Esophagus muscularis mucosa (tissue), 3 donors: Measurements from ENCODE around the gene CFI.

Experiments
- POLR2A ChIP-seq: fragments of 450-650 bp; IDR thresholded peaks from one replicate; pipeline ENCODE4 v1.6.1; 2017; ENCODE audit warnings: antibody characterized with exemption, moderate library complexity, mild to moderate bottlenecking, low read depth
- POLR2AphosphoS5 ChIP-seq, 2 donors: sonication (generic); formaldehyde crosslinking; IDR thresholded peaks; one replicate each; pipeline ENCODE4 v1.6.1; 2017; ENCODE audit warnings: antibody characterized with exemption in 2 of 2
- TF ChIP-seq, protein P1 (sequence below), 3 experiments: fragments of 200-600 bp in 2 of 3; fragments of 450-650 bp in 1 of 3; sonication (generic) in 2 of 3; IDR thresholded peaks; one replicate each; pipeline ENCODE4 v1.5.1; 2017 to 2019; ENCODE audit warnings: antibody characterized with exemption in 3 of 3, mild to moderate bottlenecking in 2 of 3, moderate library complexity in 1 of 3

DNA sequence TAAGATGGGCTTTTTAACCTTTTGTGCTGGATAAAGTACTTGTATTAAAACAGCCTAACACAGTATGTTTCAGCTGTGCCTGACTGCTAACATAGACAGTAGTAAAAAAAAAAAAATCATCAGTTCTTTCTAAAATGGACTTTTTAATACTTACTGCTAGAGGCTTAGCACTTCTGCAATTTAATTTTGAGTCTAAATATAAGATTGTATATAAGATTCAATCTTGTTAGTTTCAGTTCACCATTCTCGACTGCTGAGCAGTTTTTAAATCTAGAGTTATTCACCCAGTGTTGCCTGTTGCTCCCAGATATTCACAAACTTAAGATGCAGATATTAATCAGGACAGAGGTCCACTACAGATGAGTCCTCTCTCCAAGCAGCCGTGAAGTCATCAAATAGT lies 78.7 kb downstream of the CFI start:
- no peak for TF ChIP-seq POLR2AphosphoS5 (IDR thresholded peaks at IDR 0.05)
- TF ChIP-seq, protein P1, sequence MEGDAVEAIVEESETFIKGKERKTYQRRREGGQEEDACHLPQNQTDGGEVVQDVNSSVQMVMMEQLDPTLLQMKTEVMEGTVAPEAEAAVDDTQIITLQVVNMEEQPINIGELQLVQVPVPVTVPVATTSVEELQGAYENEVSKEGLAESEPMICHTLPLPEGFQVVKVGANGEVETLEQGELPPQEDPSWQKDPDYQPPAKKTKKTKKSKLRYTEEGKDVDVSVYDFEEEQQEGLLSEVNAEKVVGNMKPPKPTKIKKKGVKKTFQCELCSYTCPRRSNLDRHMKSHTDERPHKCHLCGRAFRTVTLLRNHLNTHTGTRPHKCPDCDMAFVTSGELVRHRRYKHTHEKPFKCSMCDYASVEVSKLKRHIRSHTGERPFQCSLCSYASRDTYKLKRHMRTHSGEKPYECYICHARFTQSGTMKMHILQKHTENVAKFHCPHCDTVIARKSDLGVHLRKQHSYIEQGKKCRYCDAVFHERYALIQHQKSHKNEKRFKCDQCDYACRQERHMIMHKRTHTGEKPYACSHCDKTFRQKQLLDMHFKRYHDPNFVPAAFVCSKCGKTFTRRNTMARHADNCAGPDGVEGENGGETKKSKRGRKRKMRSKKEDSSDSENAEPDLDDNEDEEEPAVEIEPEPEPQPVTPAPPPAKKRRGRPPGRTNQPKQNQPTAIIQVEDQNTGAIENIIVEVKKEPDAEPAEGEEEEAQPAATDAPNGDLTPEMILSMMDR (IDR thresholded peaks at IDR 0.05), result no peak
- TF ChIP-seq POLR2A, result no peak
